ENCODE results near the gene FAM156B. TPM values are rescaled to one million over a fixed set of nuclear protein-coding genes. Genes with fewer than 3 reads are reported as not detected.
"Not testable (repeated sequence)": the region's sequence is repeated elsewhere in the genome, so short reads cannot be mapped to it uniquely, and the experiment has no call there.

The FAM156B gene
- total RNA-seq, 2 experiments from 2014 or later: 9.2 to 13.0 TPM

DNA sequence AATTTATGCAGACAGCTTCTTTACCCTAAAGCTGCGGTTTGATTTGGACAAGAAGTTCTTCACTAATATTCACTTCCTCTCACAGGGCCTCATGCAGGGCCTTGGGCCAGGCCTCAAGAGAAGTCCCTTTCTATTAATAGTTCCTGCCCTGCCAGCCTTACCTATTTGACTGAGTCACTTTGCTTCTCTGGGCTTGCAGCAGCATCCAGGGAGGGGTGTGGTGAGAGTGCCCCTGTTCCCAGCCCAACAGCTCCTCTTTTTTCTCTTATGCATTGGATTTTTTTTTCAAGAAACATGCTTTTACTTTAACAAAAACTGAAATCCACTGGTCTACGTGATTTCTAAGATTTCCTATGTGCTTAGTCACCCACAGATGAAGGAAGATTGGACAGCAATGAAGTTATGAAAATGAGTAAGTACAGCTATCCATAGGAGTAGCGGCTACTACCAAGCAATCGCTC, 26.7 kb downstream of the FAM156B start:
- peaks cover 16% of the 10 kb centered on the region for H3K36me3 Mint-ChIP-seq (ENCODE audit: low read depth)
- H3K9me3 Mint-ChIP-seq: no peaks in the 10 kb centered on the region
- H3K27me3 Mint-ChIP-seq: peaks cover 4% of the 10 kb centered on the region
- peak in 1 of 14 experiments; percentile 7 for DNase-seq
- H3K27ac Mint-ChIP-seq: no peak overlapping the region
- intact Hi-C loops (cut with DNase I, micrococcal nuclease): no loop called here
- ChIA-PET CTCF (no interaction called here), POLR2A (interaction anchor here (1.0 kb wide), 1 partner anchor 11 kb away, joined by 3 read pairs; no protein-coding TSS in a partner anchor)
- peaks cover 24% of the 10 kb centered on the region for H3K4me1 Mint-ChIP-seq (ENCODE audit: low read depth)
- no peak for ATAC-seq (ENCODE audit: poor library complexity)
- no peak overlapping the region for H3K27ac ChIP-seq (ENCODE audit: low read depth in 1 of 2, low read length in 2 of 2)
- no peak overlapping the region for H3K4me3 ChIP-seq (ENCODE audit: low read length)
- TF ChIP-seq, protein P1, sequence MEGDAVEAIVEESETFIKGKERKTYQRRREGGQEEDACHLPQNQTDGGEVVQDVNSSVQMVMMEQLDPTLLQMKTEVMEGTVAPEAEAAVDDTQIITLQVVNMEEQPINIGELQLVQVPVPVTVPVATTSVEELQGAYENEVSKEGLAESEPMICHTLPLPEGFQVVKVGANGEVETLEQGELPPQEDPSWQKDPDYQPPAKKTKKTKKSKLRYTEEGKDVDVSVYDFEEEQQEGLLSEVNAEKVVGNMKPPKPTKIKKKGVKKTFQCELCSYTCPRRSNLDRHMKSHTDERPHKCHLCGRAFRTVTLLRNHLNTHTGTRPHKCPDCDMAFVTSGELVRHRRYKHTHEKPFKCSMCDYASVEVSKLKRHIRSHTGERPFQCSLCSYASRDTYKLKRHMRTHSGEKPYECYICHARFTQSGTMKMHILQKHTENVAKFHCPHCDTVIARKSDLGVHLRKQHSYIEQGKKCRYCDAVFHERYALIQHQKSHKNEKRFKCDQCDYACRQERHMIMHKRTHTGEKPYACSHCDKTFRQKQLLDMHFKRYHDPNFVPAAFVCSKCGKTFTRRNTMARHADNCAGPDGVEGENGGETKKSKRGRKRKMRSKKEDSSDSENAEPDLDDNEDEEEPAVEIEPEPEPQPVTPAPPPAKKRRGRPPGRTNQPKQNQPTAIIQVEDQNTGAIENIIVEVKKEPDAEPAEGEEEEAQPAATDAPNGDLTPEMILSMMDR (IDR thresholded peaks at IDR 0.05): no peak
- peaks cover 10% of the 10 kb centered on the region for H3K4me1 ChIP-seq (ENCODE audit: insufficient read depth, low read length)
- H3K36me3 ChIP-seq (ENCODE audit: insufficient read depth, low read length): no peaks in the 10 kb centered on the region
- H3K9me3 ChIP-seq (ENCODE audit: control insufficient read depth in 1 of 2, insufficient read depth in 1 of 2, low read length in 2 of 2): no peaks in the 10 kb centered on the region
- H3K4me3 Mint-ChIP-seq: no peak overlapping the region
- H3K27me3 ChIP-seq (ENCODE audit: control insufficient read depth in 1 of 2, insufficient read depth in 2 of 2, low read length in 2 of 2): no peaks in the 10 kb centered on the region

DNA sequence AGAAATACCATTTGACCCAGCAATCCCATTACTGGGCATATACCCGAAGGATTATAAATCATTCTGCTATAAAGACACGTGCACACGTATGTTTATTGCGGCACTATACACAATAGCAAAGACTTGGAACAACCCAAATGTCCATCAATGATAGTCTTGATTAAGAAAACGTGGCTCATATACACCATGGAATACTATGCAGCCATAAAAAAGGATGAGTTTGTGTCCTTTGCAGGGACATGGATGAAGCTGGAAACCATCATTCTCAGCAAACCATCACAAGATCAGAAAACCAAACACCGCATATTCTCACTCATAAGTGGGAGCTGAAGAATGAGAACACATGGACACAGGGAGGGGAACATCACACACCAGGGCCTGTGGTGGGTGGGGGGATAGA, 33.1 kb downstream of the FAM156B start:
- H3K4me3 Mint-ChIP-seq; H3K27ac Mint-ChIP-seq; ATAC-seq (ENCODE audit: poor library complexity); H3K27ac ChIP-seq (ENCODE audit: low read depth in 1 of 2, low read length in 2 of 2); H3K4me3 ChIP-seq (ENCODE audit: low read length); H3K36me3 ChIP-seq (ENCODE audit: insufficient read depth, low read length); H3K9me3 Mint-ChIP-seq; H3K27me3 Mint-ChIP-seq; CTCF ChIA-PET; H3K9me3 ChIP-seq (ENCODE audit: control insufficient read depth in 1 of 2, insufficient read depth in 1 of 2, low read length in 2 of 2); POLR2A ChIA-PET; H3K27me3 ChIP-seq (ENCODE audit: control insufficient read depth in 1 of 2, insufficient read depth in 2 of 2, low read length in 2 of 2); DNase-seq; H3K4me1 ChIP-seq (ENCODE audit: insufficient read depth, low read length); intact Hi-C loops (cut with DNase I, micrococcal nuclease): not testable (repeated sequence)
- H3K36me3 Mint-ChIP-seq (ENCODE audit: low read depth): peaks cover 11% of the 10 kb centered on the region
- H3K4me1 Mint-ChIP-seq (ENCODE audit: low read depth): peaks cover 17% of the 10 kb centered on the region

DNA sequence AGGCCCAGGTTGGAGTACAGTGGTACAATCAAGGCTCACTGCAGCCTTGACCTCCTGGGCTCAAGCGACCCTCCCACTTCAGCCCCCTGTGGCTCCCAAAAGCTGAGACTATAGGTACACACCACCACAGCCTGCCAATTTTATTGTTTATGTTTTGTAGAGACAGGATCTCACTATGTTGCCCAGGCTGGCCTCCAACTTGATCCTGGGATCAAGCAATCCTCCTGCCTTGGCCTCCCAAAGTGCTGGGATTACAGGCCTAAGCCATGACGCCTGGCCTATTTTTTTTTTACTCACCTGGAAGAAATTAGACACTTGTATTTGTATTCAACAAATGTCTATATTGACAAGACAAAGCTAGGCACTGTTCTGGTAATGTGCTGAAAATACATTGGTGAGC, 36.1 kb downstream of the FAM156B start:
- H3K4me1 ChIP-seq (ENCODE audit: insufficient read depth, low read length): peaks cover 12% of the 10 kb centered on the region
- Mint-ChIP-seq H3K4me1 (ENCODE audit: low read depth) (peaks cover 9% of the 10 kb centered on the region), H3K9me3 (no peaks in the 10 kb centered on the region), H3K27ac (no peak overlapping the region), H3K27me3 (peaks cover 7% of the 10 kb centered on the region), H3K36me3 (ENCODE audit: low read depth) (peaks cover 15% of the 10 kb centered on the region), H3K4me3 (no peak overlapping the region)
- POLR2A ChIA-PET: no interaction called here
- CTCF ChIA-PET: no interaction called here
- H3K36me3 ChIP-seq (ENCODE audit: insufficient read depth, low read length): no peaks in the 10 kb centered on the region
- H3K27me3 ChIP-seq (ENCODE audit: control insufficient read depth in 1 of 2, insufficient read depth in 2 of 2, low read length in 2 of 2): no peaks in the 10 kb centered on the region
- no peak overlapping the region for H3K4me3 ChIP-seq (ENCODE audit: low read length)
- no peak overlapping the region for H3K27ac ChIP-seq (ENCODE audit: low read depth in 1 of 2, low read length in 2 of 2)
- no peaks in the 10 kb centered on the region for H3K9me3 ChIP-seq (ENCODE audit: control insufficient read depth in 1 of 2, insufficient read depth in 1 of 2, low read length in 2 of 2)
- TF ChIP-seq, protein P1 (IDR thresholded peaks at IDR 0.05): no peak
- ATAC-seq (ENCODE audit: poor library complexity) (no peak), DNase-seq (no peak)
- intact Hi-C loops (cut with DNase I, micrococcal nuclease): no loop called here
